K562 (cell line): Measurements from ENCODE around the gene SESN2. TPM values are rescaled to one million over a fixed set of nuclear protein-coding genes. Genes with fewer than 3 reads are reported as not detected.

ENCODE experiments used
- AFF4 ChIP-seq: sonication (generic); formaldehyde crosslinking; IDR thresholded peaks from 2 replicates; pipeline ENCODE4 v1.8.0; 2023; ENCODE audit warnings: mild to moderate bottlenecking, missing genetic modification reagents
- HLTF ChIP-seq: fragments of 450-650 bp; IDR thresholded peaks from 2 replicates; pipeline ENCODE4 v1.6.1; 2016
- HNRNPK ChIP-seq: fragments of 200-400 bp; formaldehyde crosslinking; IDR thresholded peaks from one replicate; pipeline ENCODE4 v1.6.1; 2018; ENCODE audit warnings: mild to moderate bottlenecking, low read depth, low read length; ENCODE audit not compliant: poor library complexity, severe bottlenecking
- PRDM10 ChIP-seq: fragments of 450-650 bp; IDR thresholded peaks from 2 replicates; pipeline ENCODE4 v1.6.1; 2018; ENCODE audit not compliant: partially characterized antibody
- RBM22 ChIP-seq: fragments of 200-400 bp; formaldehyde crosslinking; IDR thresholded peaks from 2 replicates; pipeline ENCODE4 v1.6.1; 2018; ENCODE audit warnings: low read length, low read depth; ENCODE audit not compliant: poor library complexity, severe bottlenecking
- REST ChIP-seq, 2 experiments: fragments of 450-650 bp; formaldehyde crosslinking in 1 of 2; IDR thresholded peaks; 2 replicates each; pipeline versions ENCODE4 v1.4.0 to v1.6.1; 2014 to 2020; ENCODE audit warnings: mild to moderate bottlenecking in 2 of 2, borderline replicate concordance in 1 of 2, low read depth in 1 of 2
- TAL1 ChIP-seq: fragments of 450-650 bp; IDR thresholded peaks from 2 replicates; pipeline ENCODE4 v1.6.1; 2016; ENCODE audit warnings: mild to moderate bottlenecking
- polyA plus RNA-seq, 8 experiments: library from polyadenylated mRNA; depleted of rRNA in 4 of 8; stranded (reverse) in 5 of 8; unstranded in 3 of 8; fragments of >200 nt; fragmentation: Nextera tagmentation in 2 of 8; fragmentation: Illumina TruSeq in 1 of 8; extraction: Ambion mirVana in 2 of 8; extraction: Trizol in 1 of 8; gene quantifications; 2 replicates each; pipeline versions ENCODE4 v1.2.1 to v1.2.3, GENCODE V29; 2011 to 2014; ENCODE audit warnings: inconsistent platforms in 1 of 8, missing spikeins in 1 of 8
- total RNA-seq, 7 experiments: library from RNA; depleted of rRNA in 6 of 7; stranded (reverse); fragments of >200 nt in 6 of 7; fragmentation: Illumina TruSeq in 2 of 7; extraction: Trizol in 2 of 7; gene quantifications; 2 replicates each; pipeline versions ENCODE4 v1.2.1 to v1.2.3, GENCODE V29; 2011 to 2021; ENCODE audit warnings: low replicate concordance in 1 of 7

Gene SESN2
- total and polyA plus RNA-seq, 9 of the 15 experiments (the other 6 are each of a cell fraction or from before 2014, with no cell fraction given): 3.7 to 71.3 (median 16.8) TPM

GRCh38 chr1:28281608-28282425 is 22.5 kb downstream of the SESN2 start (continued):
- TF ChIP-seq PRDM10 (peak; percentile 83), AFF4 (CRISPR knock-in tag) (0 out of 2 replicates have a peak, but pooled peaks have one; percentile 47), REST (IDR thresholded peaks at IDR 0.05; ENCODE audit: borderline replicate concordance) (peak; percentile 16; the same call in 1 of the 2 replicates), REST (CRISPR knock-in tag; IDR thresholded peaks at IDR 0.05; ENCODE audit: low read depth) (no peak), HNRNPK (no peak), HLTF (no peak), RBM22 (peak; percentile 83), TAL1 (no peak)
- TF ChIP-seq, all 486 proteins: peak for 14
